ENCODE results near the gene RAB19.

The RAB19 gene

GRCh38 chr7:140476698-140477261 lies 72.9 kb downstream of the RAB19 start:
- POLR2A ChIA-PET, result interaction anchor here (0.6 to 1.1 kb wide), 4 partner anchors 36 to 164 kb away, joined by 4 to 7 read pairs (median 5); partner anchors contain the start of gene DENND2A
- H3K4me3 ChIP-seq (ENCODE audit: low read depth, low read length), result no peak overlapping the region
- peaks cover 3% of the 10 kb centered on the region; the same call in 1 of the 2 replicates for H3K4me1 ChIP-seq (ENCODE audit: control insufficient read depth, insufficient read depth, low read length)
- no peaks in the 10 kb centered on the region; a peak in 1 of 3 replicates for H3K36me3 ChIP-seq (ENCODE audit: control insufficient read depth in 2 of 2, insufficient read depth in 1 of 2, low read length in 2 of 2)
- no peak overlapping the region for H3K27ac ChIP-seq (ENCODE audit: extremely low read depth, low read depth, low read length)
- CTCF ChIA-PET, result interaction anchor here (0.8 to 4.6 kb wide), 11 partner anchors 14 to 176 kb away, joined by 3 to 40 read pairs (median 8); no protein-coding TSS in a partner anchor
- no peaks in the 10 kb centered on the region for H3K9me3 ChIP-seq (ENCODE audit: control insufficient read depth, insufficient read depth, low read depth, low read length)
- TF ChIP-seq ZNF416 (tag by site-specific recombination; IDR thresholded peaks at IDR 0.05) (no peak), ZNF157 (tag by site-specific recombination; IDR thresholded peaks at IDR 0.05) (no peak), ZNF169 (tag by site-specific recombination; IDR thresholded peaks at IDR 0.05) (no peak)
- TF ChIP-seq, protein P1, sequence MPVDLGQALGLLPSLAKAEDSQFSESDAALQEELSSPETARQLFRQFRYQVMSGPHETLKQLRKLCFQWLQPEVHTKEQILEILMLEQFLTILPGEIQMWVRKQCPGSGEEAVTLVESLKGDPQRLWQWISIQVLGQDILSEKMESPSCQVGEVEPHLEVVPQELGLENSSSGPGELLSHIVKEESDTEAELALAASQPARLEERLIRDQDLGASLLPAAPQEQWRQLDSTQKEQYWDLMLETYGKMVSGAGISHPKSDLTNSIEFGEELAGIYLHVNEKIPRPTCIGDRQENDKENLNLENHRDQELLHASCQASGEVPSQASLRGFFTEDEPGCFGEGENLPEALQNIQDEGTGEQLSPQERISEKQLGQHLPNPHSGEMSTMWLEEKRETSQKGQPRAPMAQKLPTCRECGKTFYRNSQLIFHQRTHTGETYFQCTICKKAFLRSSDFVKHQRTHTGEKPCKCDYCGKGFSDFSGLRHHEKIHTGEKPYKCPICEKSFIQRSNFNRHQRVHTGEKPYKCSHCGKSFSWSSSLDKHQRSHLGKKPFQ (tag by site-specific recombination; IDR thresholded peaks at IDR 0.05), result peak; percentile 51; the same call in 1 of the 2 replicates

All from HEK293 (cell line).